Subcutaneous adipose tissue (tissue), 4 donors: ENCODE data around the gene GMDS. TPM values are rescaled to one million over a fixed set of nuclear protein-coding genes. Genes with fewer than 3 reads are reported as not detected.

Source experiments
- CTCF ChIP-seq: fragments of 450-650 bp; IDR thresholded peaks from one replicate; pipeline ENCODE4 v1.5.1; 2016; ENCODE audit warnings: low read depth, mild to moderate bottlenecking, control low read depth, antibody characterized with exemption, moderate library complexity
- total RNA-seq, 4 donors: library from RNA; depleted of rRNA; stranded (reverse); fragments of >200 nt; gene quantifications; one replicate each; pipeline ENCODE4 v1.1.0, GENCODE V29; 2016

The GMDS gene
- total RNA-seq, 4 donors from 2014 or later, result 10.1 to 17.3 (median 13.9) TPM

DNA sequence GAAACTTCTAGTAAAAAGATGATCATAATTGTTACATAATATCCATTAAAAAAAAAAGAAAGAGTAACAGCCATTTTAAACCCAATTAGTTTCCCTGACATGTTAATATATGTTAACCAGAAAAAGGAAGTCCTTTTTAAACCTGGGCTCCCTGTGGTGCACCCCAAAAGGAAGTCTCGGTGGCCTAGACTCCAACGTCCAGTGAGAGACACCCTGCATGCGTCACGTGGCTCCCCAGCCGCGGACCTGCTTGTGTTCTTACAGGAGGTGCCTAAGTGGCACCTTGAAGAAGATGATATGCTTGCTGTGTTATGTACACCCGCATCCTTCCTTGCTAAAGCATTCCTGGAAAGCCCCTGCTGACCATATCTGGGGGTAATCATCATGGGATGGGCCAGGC is 585.6 kb downstream of the GMDS start:
- TF ChIP-seq CTCF, result no peak

DNA sequence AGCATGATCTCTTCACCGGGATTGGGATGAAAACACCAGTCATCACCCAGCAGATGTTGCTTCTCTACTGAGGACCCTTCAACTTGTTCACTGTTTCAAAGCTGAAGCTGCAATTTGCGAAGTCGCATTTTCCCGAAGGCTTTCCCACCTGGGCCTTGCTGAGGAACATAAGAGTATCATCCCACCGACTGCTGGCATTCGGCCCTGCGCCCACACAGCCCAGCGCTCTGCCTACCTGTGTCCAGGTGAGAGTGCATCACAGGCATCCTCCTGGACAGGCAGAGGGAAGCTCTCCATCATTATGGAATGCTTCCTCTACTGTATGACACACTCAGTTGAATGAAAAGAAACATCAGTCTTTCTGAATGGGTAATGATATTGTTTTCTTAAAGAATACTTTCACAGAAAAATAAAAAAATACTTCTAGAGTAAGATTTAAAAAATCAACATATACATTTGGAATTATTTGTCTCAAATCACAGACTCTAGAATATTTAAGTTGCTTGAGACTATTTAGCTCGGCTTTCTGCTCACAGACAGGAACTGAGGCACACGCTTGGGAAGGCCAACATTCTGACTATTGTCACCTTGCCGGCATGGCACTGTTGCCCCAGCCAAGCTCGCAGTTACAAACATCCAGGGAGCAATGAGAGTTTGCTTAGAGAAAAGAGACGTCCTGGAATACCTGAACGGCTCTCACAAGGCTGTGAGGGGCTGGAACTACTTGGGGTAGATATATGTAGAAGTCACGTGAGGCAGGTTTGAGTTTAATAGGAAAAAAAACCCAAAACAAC is 587.0 kb downstream of the GMDS start:
- TF ChIP-seq CTCF, result no peak

- TF ChIP-seq CTCF, result no peak
These were observed 587.6 kb downstream of the GMDS start for GRCh38 chr6:1657771-1658165.

DNA sequence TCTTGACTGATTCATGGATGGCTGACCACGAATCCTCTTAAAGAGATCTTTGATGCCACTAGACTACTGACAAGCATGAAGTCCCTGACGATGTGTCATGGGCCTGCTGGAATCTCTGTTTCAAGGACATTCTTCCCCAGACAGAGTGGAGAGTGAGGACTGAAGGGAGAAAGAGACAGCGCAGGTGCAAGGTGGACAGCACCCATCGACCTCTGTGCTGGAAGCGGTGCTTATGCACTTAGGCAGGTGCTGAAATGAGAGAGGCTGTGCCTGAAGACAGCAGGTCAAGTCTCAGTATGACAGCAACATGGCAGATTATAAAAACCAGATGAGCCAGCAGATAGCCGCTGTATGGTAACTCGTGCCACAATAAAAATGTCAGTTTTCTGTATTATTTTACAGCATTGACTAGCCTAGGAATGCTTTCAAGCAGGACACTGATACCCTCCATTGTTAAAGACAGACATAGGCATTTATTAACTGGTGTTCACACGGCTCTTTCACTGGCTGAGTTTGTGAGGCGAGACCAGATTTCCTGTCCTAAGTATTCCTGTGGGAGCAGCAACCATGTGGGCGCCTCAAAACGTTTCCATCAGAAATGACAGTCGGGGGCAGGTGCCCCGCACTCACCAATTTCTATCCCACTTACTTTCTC is 588.2 kb downstream of the GMDS start:
- TF ChIP-seq CTCF, result no peak

GRCh38 chr6:1654054-1654453 is 591.4 kb downstream of the GMDS start:
- TF ChIP-seq CTCF, result no peak

DNA sequence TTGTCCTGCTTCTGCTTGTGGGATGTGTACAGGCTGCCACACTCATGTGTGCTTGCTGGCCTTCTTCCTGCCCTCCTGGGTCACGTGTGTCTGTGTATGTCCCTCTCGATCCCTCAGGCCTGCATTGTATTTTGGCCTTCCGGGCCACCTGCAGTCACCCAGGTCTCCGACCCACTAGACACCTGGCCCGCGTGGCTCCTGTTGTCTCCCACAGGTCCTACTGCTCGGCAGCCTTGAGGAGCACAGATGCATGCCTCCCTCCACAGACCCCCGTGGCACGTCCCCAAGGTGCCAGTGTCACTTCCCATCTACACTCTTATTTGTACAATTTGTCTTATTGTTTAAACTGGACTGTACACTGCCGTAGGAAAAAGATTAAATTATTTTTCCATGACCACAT is 592.6 kb downstream of the GMDS start:
- TF ChIP-seq CTCF, result no peak

DNA sequence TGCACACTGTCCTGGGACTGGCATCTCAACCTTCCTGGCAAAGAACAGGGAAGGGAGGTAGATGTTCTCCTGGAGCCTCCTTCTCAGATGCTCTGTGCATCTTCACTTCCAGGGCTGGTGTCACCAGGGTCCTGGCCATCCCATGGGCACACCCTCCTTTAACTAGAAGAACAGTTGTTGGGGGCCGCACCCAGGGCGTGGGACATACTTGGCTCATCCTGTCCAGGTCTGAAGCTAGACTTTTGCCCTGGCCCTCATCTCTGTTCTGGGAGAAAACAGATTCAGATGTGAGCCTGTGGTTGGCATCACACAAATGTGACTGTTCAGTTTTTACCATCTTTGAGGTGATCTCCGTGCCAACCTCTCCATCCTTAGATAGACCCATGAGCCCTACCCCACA is 594.0 kb downstream of the GMDS start:
- no peak for TF ChIP-seq CTCF
